GM18858 (cell line): ENCODE measurements around the gene PDHX.

Source experiments
- ATAC-seq: cut with Tn5 transposase; IDR thresholded peaks from one replicate; pipeline ENCODE4 v1.9.1; 2021; ENCODE audit not compliant: unreplicated experiment

The PDHX gene

DNA sequence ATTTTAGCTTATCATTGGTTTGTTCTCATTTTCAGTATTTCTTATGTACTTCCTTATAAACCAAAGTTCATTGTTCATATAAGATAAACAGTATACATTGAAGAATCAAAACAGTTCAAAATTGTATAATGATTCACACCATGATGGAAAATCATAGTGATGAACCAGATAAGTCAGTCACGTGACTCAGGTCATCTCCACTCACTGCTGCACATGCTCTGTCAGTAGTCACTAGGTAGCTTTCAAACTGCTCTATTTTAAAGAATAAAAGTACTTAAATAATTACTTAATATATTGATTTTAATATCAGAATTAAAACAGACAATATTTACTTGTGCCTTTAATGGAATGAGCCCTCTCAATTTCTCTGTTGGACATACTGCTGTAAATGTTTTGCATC, 37.5 kb downstream of the PDHX start:
- no peak for ATAC-seq

GRCh38 chr11:34957206-34957605, 40.8 kb downstream of the PDHX start:
- ATAC-seq: no peak

- no peak for ATAC-seq
These were observed 41.2 kb downstream of the PDHX start for GRCh38 chr11:34957606-34958005.

- ATAC-seq: no peak
These were observed 43.4 kb downstream of the PDHX start for GRCh38 chr11:34959770-34960169.

DNA sequence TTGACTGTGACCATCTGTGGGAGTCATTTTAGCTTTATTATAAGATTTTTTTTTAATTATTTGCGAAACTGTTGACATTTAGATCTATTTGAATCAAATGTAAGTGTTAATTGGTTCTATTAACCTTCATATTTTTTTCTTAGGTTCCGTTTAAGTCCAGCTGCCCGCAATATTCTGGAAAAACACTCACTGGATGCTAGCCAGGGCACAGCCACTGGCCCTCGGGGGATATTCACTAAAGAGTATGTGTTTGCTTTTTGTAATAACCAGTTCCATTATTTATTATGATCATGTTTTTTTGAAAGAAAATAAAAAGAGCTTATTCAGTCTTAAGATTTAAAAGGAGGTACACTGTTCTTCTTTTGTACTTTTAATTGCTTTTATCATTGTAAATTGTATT, 43.9 kb downstream of the PDHX start:
- no peak for ATAC-seq

GRCh38 chr11:34962034-34962433, 45.6 kb downstream of the PDHX start:
- no peak for ATAC-seq

DNA sequence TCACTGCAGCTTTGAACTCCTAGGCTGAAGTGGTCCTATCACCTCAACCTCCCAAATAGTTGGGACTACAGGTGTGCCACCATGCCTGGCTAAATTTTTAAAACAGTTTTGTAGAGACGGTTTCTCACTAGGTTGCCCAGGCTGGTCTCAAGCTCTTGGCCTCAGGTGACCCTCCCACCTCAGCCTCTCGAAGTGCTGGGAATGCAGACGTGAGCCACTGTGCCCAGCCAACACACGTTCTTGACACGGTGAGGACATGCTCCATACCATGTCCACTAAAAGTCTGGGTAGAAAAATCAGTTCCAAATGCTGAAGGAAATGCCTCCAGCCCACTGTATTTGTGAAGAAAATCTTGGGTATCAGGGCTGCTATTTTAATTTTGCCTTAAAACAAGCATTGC, 46.9 kb downstream of the PDHX start:
- ATAC-seq: no peak

- no peak for ATAC-seq
These were observed 48.4 kb downstream of the PDHX start for GRCh38 chr11:34964610-34965331.

GRCh38 chr11:34968862-34969261, 52.4 kb downstream of the PDHX start:
- no peak for ATAC-seq

- ATAC-seq: no peak
These were observed 53.6 kb downstream of the PDHX start for GRCh38 chr11:34970033-34970432.

- no peak for ATAC-seq
These were observed 54.1 kb downstream of the PDHX start for GRCh38 chr11:34970480-34970879.

- no peak for ATAC-seq
These were observed 55.5 kb downstream of the PDHX start for GRCh38 chr11:34971928-34972327.

GRCh38 chr11:34972366-34972765, 55.9 kb downstream of the PDHX start:
- no peak for ATAC-seq

DNA sequence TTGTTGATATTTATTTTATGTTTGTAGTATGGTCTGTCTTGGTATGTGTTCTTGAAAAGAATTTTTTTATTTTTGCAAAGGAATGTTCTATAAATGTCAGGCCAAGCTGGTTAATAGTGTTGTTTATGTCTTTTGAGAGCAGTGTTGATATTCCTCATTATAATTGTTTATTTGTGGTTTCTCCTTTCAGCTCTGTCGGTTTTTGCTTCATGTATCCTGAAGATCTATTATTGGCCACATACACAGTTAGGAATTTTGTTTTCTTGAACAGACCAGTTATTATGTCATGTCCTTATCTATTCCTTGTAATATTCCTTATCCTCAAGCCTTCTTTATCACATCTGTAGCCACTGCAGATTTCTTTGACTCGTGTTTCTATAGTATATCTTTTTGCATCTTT, 56.5 kb downstream of the PDHX start:
- ATAC-seq: no peak

DNA sequence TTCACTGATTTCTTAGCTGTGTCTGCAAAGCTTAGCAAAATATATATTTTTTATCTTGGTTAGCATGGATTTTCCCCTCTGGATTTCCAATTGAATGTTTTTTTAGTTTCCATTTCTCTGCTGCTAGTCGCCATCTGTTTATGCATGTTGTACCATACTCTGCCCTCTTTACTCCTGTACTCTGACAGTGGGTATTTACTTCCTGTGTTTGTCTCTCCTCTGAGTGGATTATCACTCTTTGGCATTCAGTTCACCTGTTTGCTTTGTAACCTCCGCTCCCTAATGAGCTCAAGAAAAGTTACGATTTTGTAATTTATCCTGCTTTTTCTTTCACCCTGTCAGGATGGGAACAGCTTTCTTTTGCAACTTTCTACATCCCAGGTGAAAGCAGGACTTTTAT, 59.1 kb downstream of the PDHX start:
- ATAC-seq: no peak

GRCh38 chr11:34976496-34977088, 60.2 kb downstream of the PDHX start:
- no peak for ATAC-seq

- ATAC-seq: no peak
These were observed 60.9 kb downstream of the PDHX start for GRCh38 chr11:34977089-34977912.

- ATAC-seq: no peak
These were observed 62.1 kb downstream of the PDHX start for GRCh38 chr11:34978236-34979191.

GRCh38 chr11:34984514-34984913, 68.1 kb downstream of the PDHX start:
- ATAC-seq: no peak

DNA sequence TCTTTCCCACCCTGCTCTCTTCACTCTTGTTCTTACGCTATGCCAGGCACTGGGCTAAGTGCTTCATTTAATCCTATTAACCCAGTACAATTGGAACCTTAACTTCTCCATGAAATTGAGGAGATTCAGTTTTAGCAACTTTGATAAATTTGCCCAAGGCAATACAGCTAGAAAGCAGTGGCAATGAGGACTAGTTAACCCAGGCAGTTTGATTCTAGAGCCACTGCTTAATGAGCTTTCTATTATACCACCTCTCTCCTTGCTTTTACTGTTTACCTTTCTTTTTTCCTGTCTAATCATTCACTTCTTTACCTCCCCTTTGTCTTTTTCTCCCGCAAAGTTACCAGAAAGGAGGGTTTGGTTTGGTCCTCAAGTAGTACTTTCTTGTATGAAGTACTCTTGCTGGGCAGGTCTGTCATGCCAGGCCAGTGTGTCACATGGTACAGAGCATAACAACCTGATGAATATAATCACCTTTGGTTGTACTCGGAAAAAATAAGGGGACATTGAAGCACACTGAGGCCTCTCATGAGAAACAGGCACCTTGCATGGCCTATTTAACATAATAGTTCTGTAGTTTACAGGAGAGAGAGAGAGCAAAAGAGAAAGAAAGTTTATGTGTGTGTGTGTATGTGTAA, 70.6 kb downstream of the PDHX start:
- ATAC-seq: no peak
